HEK293 (cell line): Measurements from ENCODE around the gene RRP12.

Experiments
- CTCF ChIP-seq: fragments of 450-650 bp; formaldehyde crosslinking; IDR thresholded peaks from 2 replicates; pipeline ENCODE4 v1.5.1; 2016; ENCODE audit warnings: missing biosample characterization, missing genetic modification characterization
- PRDM4 ChIP-seq: fragments of 450-650 bp; formaldehyde crosslinking; IDR thresholded peaks from 2 replicates; pipeline ENCODE4 v1.5.1; 2017; ENCODE audit warnings: missing biosample characterization, missing genetic modification characterization
- ZNF138 ChIP-seq: fragments of 450-650 bp; formaldehyde crosslinking; IDR thresholded peaks from 2 replicates; pipeline ENCODE4 v1.5.1; 2016; ENCODE audit warnings: missing biosample characterization, missing genetic modification characterization, borderline replicate concordance
- ZNF585B ChIP-seq: fragments of 450-650 bp; formaldehyde crosslinking; IDR thresholded peaks from 2 replicates; pipeline ENCODE4 v1.5.1; 2016; ENCODE audit warnings: missing biosample characterization, missing genetic modification characterization

- TF ChIP-seq ZNF585B (tag by site-specific recombination) (no peak), ZNF138 (tag by site-specific recombination) (no peak), CTCF (tag by site-specific recombination) (no peak), PRDM4 (tag by site-specific recombination) (no peak)
Observed at GRCh38 chr10:97366572-97366971, 34.6 kb downstream of the RRP12 start.
